ENCODE data around the gene CISD3.

Gene CISD3

GRCh38 chr17:38779965-38780752 is 50.0 kb downstream of the CISD3 start:
- DNase-seq, result no peak

GRCh38 chr17:38783227-38783626 is 53.1 kb downstream of the CISD3 start:
- no peak for DNase-seq

All from activated CD4-positive, alpha-beta T cell treated with anti-CD3 and anti-CD28 coated beads, Interleukin-2, amount 50 U/mL, for 4 hours (primary cell).